ENCODE results near the gene IBSP. TPM values are rescaled to one million over a fixed set of nuclear protein-coding genes. Genes with fewer than 3 reads are reported as not detected.

Gene IBSP
- total RNA-seq, 2 experiments from 2014 or later = 0.09 TPM; not detected in 1

DNA sequence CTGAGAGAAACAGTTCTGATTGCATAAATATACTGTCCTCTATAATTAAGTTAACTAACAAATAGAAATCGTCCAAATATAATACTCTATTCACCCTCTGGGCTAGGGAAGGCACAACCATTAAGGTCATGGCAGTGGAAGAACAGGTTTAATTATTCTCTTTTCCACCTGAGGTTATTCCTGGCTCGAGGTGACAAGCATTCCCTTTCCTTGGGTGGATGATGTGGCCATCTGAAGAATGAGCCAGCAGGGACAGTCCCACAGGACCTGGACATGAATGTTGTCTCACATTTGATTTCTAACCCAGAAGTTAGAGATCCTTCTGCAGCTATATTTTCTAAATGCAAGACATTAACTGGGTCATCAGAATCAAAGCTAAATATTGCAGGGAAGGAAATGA, 5.5 kb downstream of the IBSP start:
- H2AFZ ChIP-seq (ENCODE audit: low read length) = no peak overlapping the region
- no TSS peak for BruUV-seq (replicated peaks)
- no peak for DNase-seq (ENCODE audit: low spot score)
- H3K4me3 ChIP-seq (ENCODE audit: low read depth, low read length, poor library complexity, severe bottlenecking) = no peak overlapping the region
- H3K9me2 ChIP-seq (ENCODE audit: insufficient read depth, low read length) = no peaks in the 10 kb centered on the region
- no peaks in the 10 kb centered on the region for H3K9me3 ChIP-seq (ENCODE audit: low read length)
- no peak overlapping the region for H3K27ac ChIP-seq (ENCODE audit: low read depth, low read length, poor library complexity, severe bottlenecking)
- ChIA-PET POLR2A (interaction anchor here (0.6 to 1.3 kb wide), 2 partner anchors 19 to 129 kb away, joined by 3 to 4 read pairs; no protein-coding TSS in a partner anchor), CTCF (ENCODE audit: unreplicated experiment) (no interaction called here)
- H3K36me3 ChIP-seq (ENCODE audit: insufficient read depth, low read length) = no peaks in the 10 kb centered on the region
- no peak for TF ChIP-seq EZH2phosphoT487 (IDR thresholded peaks at IDR 0.05; ENCODE audit: borderline replicate concordance, low read depth, low read length)
- TF ChIP-seq, protein P1, sequence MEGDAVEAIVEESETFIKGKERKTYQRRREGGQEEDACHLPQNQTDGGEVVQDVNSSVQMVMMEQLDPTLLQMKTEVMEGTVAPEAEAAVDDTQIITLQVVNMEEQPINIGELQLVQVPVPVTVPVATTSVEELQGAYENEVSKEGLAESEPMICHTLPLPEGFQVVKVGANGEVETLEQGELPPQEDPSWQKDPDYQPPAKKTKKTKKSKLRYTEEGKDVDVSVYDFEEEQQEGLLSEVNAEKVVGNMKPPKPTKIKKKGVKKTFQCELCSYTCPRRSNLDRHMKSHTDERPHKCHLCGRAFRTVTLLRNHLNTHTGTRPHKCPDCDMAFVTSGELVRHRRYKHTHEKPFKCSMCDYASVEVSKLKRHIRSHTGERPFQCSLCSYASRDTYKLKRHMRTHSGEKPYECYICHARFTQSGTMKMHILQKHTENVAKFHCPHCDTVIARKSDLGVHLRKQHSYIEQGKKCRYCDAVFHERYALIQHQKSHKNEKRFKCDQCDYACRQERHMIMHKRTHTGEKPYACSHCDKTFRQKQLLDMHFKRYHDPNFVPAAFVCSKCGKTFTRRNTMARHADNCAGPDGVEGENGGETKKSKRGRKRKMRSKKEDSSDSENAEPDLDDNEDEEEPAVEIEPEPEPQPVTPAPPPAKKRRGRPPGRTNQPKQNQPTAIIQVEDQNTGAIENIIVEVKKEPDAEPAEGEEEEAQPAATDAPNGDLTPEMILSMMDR (conservative IDR thresholded peaks at IDR 0.05; ENCODE audit: low read length) = no peak
- H4K20me1 ChIP-seq (ENCODE audit: insufficient read depth, low read length) = no peaks in the 10 kb centered on the region
- no peaks in the 10 kb centered on the region for H3K4me1 ChIP-seq (ENCODE audit: insufficient read depth, low read length, poor library complexity, severe bottlenecking)
- intact Hi-C loops (cut with micrococcal nuclease; ENCODE audit: unreplicated experiment) = no loop called here
- no peak overlapping the region for H3K4me2 ChIP-seq (ENCODE audit: low read length)
- H3K79me2 ChIP-seq (ENCODE audit: insufficient read depth, low read depth, low read length) = no peaks in the 10 kb centered on the region

DNA sequence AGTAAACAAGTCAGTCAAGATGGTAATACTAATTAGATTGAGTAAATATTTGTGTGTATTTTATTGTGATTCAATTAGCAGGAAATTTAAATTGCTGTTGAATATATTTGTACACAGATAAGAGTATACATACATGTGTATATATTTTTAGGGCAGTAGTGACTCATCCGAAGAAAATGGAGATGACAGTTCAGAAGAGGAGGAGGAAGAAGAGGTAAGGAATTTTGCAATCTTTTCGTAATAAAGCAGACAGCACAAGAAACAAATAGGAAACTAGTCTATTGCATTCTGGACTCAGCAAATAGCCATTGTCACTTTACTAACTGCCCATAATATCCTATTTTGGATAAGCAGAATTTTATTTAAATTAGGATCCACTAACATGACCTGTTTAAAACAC, 6.6 kb downstream of the IBSP start:
- Histone ChIP-seq H3K79me2 (ENCODE audit: insufficient read depth, low read depth, low read length) (no peaks in the 10 kb centered on the region), H3K4me1 (ENCODE audit: insufficient read depth, low read length, poor library complexity, severe bottlenecking) (no peaks in the 10 kb centered on the region), H3K4me3 (ENCODE audit: low read depth, low read length, poor library complexity, severe bottlenecking) (no peak overlapping the region), H3K36me3 (ENCODE audit: insufficient read depth, low read length) (no peaks in the 10 kb centered on the region), H3K4me2 (ENCODE audit: low read length) (no peak overlapping the region), H3K9me2 (ENCODE audit: insufficient read depth, low read length) (no peaks in the 10 kb centered on the region), H2AFZ (ENCODE audit: low read length) (no peak overlapping the region), H3K9me3 (ENCODE audit: low read length) (no peaks in the 10 kb centered on the region), H4K20me1 (ENCODE audit: insufficient read depth, low read length) (no peaks in the 10 kb centered on the region), H3K27ac (ENCODE audit: low read depth, low read length, poor library complexity, severe bottlenecking) (no peak overlapping the region)
- intact Hi-C loops (cut with micrococcal nuclease; ENCODE audit: unreplicated experiment) = no loop called here
- no peak for DNase-seq (ENCODE audit: low spot score)
- TF ChIP-seq, protein P1 (conservative IDR thresholded peaks at IDR 0.05; ENCODE audit: low read length) = no peak
- TF ChIP-seq EZH2phosphoT487 (IDR thresholded peaks at IDR 0.05; ENCODE audit: borderline replicate concordance, low read depth, low read length) = no peak
- BruUV-seq (replicated peaks) = no TSS peak
- POLR2A ChIA-PET = no interaction called here
- CTCF ChIA-PET (ENCODE audit: unreplicated experiment) = no interaction called here

DNA sequence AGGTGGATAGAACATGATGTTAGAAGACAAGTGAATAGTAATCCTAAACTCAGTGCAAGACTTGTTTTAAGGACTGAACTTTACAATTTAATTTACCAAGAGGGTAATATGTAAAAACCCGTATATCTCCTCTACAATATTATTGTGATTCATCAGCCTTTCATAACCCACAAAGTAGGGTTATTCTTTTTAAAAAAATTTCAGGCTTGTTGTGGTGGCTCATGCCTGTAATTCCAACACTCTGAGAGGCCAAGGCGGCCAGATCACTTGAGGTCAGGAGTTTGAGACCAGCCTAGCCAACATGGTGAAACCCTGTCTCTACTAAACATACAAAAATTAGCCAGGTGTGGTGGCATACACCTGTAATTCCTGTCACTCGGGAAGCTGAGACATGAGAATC, 7.2 kb downstream of the IBSP start:
- Histone ChIP-seq H3K4me2 (ENCODE audit: low read length) (no peak overlapping the region), H3K27ac (ENCODE audit: low read depth, low read length, poor library complexity, severe bottlenecking) (no peak overlapping the region), H3K79me2 (ENCODE audit: insufficient read depth, low read depth, low read length) (no peaks in the 10 kb centered on the region), H2AFZ (ENCODE audit: low read length) (no peak overlapping the region), H3K36me3 (ENCODE audit: insufficient read depth, low read length) (no peaks in the 10 kb centered on the region), H3K9me3 (ENCODE audit: low read length) (no peaks in the 10 kb centered on the region), H3K4me1 (ENCODE audit: insufficient read depth, low read length, poor library complexity, severe bottlenecking) (no peaks in the 10 kb centered on the region), H3K9me2 (ENCODE audit: insufficient read depth, low read length) (no peaks in the 10 kb centered on the region), H4K20me1 (ENCODE audit: insufficient read depth, low read length) (no peaks in the 10 kb centered on the region), H3K4me3 (ENCODE audit: low read depth, low read length, poor library complexity, severe bottlenecking) (no peak overlapping the region)
- BruUV-seq (replicated peaks) = no TSS peak
- DNase-seq (ENCODE audit: low spot score) = no peak
- ChIA-PET POLR2A (no interaction called here), CTCF (ENCODE audit: unreplicated experiment) (no interaction called here)
- TF ChIP-seq, protein P1 (conservative IDR thresholded peaks at IDR 0.05; ENCODE audit: low read length) = no peak
- no peak for TF ChIP-seq EZH2phosphoT487 (IDR thresholded peaks at IDR 0.05; ENCODE audit: borderline replicate concordance, low read depth, low read length)
- intact Hi-C loops (cut with micrococcal nuclease; ENCODE audit: unreplicated experiment) = no loop called here
